Umbilical cord (tissue), 2 donors: ENCODE data around the gene ADAMTS6. TPM values are rescaled to one million over a fixed set of nuclear protein-coding genes. Genes with fewer than 3 reads are reported as not detected.
A peak's percentile ranks its signal among the peaks of the same experiment; 100 is the strongest.
"Not testable (repeated sequence)": the region's sequence is repeated elsewhere in the genome, so short reads cannot be mapped to it uniquely, and the experiment has no call there.

Source experiments
- DNase-seq: peaks from one replicate; pipeline ENCODE4 v3.0.0-alpha.2; 2015; ENCODE audit warnings: low spot score
- total RNA-seq: library from RNA; depleted of rRNA; stranded (reverse); fragments of >200 nt; gene quantifications from one replicate; pipeline ENCODE4 v1.2.3, GENCODE V29; 2014; ENCODE audit warnings: low replicate concordance; ENCODE audit not compliant: insufficient read depth

The ADAMTS6 gene
- total RNA-seq, 1 donor from 2014 or later, result 104 TPM

DNA sequence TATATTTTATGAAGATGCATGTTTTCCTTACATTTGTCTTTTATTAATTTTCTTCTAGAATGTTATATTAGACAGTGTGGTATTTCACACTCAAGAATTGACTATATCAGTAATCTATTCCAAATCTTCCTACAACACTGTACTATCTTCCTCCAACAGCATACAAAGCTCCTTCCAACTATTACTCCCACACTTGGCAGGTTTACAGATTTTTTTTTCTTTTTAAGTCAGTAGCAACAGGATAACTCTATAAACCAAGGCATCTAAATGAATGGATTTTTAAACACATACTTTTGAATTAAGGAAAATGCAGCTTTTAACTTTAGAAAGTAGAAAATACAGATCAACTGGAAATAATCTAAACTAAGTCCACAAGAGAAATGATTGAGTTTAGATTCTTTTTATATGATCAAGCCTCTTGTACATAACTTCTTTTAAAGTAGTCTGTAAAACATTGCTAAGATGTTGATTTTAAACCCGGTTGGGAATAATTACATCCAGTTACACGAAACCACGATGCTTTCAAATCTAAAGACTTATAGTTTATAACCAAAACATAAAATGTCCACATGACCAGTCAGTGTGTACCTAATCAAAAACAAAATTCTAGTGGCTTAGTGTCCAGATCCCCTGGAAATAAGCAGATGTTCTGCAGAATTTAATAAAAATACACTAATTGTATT is 281.6 kb downstream of the ADAMTS6 start:
- DNase-seq, result peak; percentile 75

- DNase-seq, result no peak
Measured at GRCh38 chr5:65198456-65199120, 283.1 kb downstream of the ADAMTS6 start.

DNA sequence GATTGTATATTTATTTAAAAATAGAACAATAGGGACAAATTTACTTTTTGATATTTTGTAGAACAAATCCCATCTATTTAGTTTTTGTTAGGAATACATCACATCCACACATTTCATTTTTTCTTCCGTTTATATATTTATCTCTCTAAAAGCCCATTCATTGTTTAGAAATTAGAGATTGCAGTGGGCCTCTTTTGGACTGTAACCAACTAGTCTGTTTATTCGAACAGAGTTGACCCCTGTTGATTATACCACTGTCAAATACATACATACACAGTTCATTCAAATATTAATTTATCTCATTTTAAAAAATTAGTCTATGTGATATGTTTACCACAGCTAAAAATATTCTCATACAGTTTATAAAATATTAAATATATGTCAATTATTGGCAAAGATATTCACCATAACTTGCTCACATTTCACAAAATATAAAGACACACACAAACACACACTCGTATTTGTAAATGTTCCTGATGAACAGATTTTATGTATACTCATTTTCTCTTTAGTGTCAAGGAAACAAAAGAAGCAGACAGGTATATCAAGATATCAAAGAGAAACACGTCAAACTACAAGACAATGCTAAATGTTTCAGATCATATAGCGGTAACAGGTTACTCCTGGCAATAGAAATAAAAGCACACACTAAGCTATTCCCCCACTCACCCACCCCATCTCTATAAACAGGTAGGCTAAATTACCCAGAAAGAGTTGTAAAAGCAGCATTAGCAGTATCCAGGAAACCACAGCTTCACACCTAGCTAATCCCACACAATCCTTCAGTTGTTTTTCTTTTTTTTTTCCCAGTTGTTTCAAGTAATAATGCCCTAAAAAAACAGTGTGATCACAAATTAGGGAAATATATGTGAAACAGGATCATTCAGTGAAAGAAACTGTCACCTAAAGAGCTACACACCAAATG is 283.9 kb downstream of the ADAMTS6 start:
- DNase-seq, result no peak

DNA sequence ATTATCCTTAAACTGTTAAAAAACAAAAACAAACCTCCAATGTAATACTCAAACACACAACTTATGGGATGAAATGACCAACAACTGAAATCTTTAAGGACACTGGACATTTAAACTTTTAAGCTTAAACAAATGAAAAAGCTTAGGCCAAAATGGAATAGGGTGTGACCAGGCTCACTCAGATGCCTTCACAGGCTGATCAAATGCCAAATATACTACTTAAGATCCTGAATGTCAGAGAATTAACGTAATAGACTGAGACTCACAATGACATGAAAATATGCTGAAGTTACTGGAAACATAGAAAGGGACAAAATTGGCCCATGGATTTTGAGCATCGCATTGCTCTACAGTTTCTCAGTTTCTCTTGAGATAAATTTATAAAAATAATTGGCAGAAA is 286.8 kb downstream of the ADAMTS6 start:
- DNase-seq, result no peak

DNA sequence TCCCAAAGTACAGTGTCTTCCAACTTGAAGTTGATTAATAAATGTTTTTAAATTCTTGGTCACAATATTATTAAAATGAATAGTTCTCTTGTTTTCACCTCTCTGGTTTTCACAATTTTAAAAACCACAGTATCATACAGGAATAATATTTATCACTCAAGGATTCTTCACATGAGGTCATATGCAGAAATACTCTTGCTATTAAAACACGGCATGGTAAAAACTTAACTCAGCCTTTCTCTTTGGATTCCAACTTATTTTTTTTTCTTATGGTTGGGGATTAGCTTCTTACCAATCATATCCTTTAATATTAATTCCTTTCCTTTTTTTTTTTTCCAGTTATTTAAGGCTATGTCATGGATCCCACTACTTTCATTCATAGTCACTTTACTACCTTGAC is 289.4 kb downstream of the ADAMTS6 start:
- no peak for DNase-seq

- no peak for DNase-seq
Measured at GRCh38 chr5:65191554-65192135, 290.1 kb downstream of the ADAMTS6 start.

DNA sequence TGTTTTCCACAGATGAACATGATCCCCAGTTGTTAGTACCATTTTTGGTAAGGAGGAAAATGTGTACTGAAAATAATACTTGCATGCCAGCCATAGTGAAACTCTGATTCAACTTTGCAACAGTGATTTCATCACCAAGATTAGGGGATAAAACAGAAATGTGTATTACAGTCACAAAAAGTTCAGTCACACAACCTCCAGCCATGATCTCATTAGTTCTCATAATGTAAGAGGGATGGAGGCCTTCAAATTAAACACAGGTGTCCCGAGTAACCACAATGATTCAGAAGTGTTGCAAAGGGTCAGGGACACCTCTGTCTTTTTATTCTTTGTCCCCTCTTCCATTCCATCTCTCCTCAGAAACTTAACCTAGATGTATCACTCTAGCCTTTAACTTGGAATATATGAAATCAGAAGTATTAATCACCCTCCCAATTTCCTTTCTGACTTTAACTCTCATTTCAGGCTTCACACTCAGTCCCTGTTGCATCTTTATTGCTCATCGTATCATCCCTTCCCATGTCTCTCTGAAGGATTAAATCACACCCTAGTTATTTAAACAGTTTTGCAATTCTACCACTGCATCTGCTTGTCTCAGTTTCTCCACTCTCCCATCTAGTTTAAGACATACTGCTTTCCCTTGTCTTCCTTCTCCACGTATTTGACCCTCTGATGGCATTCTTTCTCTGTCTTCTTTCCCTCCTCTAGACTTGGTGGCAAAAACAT is 291.2 kb downstream of the ADAMTS6 start:
- DNase-seq, result peak; percentile 74

DNA sequence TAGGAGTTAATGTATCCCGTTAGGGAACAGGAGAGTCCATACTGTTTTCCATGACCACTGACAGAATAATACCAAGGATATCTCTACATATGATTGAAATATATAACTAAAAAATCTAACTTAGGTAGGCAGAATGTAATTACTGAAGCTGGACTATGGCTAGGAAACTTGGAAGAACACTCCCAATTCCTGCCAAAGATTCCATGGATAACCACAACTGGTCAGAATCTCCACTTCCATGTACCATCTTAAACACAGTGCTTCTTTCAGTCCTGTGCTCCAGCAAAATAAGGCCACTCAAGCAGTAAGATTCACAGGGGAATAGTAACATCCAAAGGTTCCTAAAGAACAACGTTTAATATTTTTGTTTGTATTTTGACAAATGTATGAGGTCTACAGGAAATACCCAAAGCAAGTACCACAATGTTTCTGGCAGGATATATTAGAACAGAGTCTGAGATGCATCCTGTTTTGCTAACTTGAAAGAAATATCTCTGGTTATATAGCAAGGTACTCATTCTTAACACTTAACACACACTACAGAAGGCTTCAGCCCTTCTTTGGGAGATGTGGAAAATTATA is 295.0 kb downstream of the ADAMTS6 start:
- DNase-seq, result no peak

DNA sequence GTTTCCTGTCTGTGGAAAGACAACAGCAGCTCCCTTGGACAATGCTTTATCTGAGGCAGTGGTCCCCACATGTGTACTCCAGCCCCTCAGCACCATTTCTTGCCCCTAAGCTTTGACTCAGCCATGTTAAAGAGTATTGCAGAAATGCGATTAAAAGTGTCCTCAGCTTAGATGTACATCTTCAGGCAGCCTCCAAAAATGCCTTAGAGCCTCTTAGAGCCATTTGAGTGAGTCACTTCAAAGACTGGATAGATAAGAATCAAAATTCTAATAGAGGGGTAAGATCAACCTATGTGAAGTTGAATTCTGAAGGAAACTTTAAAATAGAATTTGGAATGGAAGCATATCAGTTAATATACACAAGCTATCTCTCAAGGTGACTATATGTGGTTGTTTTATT is 296.3 kb downstream of the ADAMTS6 start:
- no peak for DNase-seq

GRCh38 chr5:65184780-65185179 is 296.9 kb downstream of the ADAMTS6 start:
- DNase-seq, result no peak

- DNase-seq, result not testable (repeated sequence)
Measured at GRCh38 chr5:65174231-65174630, 307.5 kb downstream of the ADAMTS6 start.

DNA sequence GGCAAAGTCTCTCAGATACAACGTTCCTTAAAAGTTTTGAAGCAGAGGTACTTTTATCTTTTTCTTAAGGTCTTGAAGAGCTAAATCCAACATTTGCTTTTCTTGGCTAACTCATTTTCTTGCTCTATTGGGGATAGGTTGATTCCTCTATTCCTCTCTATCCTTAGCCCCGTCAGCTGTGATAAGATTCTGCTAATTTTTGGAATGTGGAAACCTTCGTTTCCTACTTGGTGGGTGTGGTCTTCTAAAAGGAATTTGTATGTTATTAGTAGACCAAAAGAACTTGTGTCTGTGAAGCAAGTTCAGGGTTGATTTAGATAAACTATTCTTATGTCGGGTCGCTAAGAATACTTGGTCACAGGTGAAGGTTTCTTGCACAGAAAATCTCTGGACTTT is 308.6 kb downstream of the ADAMTS6 start:
- DNase-seq, result no peak

GRCh38 chr5:65172486-65173129 is 309.1 kb downstream of the ADAMTS6 start:
- DNase-seq, result no peak

DNA sequence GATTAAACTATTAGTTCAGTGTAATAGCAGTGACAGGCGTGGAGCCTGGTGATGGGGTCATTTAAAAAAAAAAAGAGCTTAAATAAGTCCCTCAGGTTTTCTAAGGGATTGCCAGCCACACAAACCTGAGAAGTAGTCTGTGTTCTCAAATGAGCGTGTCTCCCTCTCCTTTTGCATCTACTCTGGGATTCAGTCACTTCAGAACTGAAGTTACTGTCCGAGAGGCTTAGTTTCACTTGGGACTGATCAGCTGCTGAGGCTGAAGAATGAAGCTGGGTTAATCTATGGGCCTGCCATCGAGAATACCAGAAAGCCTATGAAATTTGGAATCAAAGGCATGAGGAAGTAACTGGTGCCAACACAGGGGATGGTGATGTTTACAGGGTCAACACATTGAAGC is 310.1 kb downstream of the ADAMTS6 start:
- DNase-seq, result no peak

- DNase-seq, result no peak
Measured at GRCh38 chr5:65163698-65164097, 318.0 kb downstream of the ADAMTS6 start.

DNA sequence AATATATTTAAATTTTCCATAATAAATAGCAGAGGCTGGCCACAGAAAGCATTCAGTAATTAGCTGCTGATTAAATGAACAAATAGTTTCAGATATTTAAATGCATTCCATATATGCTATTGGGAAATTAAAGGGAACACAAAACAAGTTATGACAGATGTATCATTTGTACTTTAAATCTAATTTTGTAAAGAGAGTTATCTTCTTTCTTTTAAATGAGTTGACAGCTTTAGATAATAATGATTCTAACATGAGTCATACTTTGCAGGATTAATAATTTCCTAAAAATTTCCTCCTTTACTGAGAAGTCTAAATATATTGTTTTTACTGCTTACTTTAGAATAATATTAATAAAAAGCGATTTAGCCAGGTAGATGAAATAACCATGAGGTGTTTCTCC is 320.1 kb downstream of the ADAMTS6 start:
- no peak for DNase-seq

- no peak for DNase-seq
Measured at GRCh38 chr5:65157906-65158603, 323.7 kb downstream of the ADAMTS6 start.

GRCh38 chr5:65156933-65157332 is 324.8 kb downstream of the ADAMTS6 start:
- DNase-seq, result no peak

DNA sequence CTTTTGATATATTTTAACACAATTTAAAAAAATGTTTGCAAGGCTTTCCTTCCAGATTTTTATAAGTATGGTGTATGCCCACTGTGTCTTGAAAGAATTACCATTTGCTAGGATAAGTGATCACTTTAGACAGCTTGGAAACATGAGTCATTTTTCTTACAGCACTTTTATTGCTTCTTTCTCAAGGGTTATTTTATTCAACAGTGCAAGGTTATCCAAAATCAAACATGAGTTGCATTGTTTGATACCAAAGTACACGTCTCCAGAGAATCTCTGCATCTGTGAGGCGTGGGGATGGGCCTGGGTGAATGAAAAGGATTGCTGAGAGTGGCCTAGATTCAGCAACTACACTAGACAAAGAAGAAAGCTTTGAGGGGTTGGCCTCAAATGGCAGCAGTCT is 329.6 kb downstream of the ADAMTS6 start:
- DNase-seq, result no peak

DNA sequence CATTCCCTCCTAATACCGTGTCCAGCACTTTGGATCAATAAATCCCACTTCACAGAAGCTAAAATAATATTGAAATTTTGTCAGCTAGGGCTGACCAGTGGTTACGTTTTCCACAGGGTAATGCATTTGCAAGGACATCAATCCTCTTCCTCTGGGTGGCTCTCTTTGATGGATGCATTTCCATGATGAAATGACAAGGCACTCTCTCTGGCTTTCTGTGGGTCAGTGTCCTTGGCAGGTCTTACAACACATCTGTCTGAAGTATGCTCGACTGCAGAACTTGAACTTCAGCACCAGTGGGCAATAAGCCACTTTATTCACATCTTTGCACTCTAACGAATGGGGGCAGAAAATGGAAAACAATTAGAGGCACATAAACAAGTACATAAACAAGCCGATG is 330.1 kb downstream of the ADAMTS6 start:
- DNase-seq, result no peak
